ENCODE measurements around the gene PTPRCAP. TPM values are rescaled to one million over a fixed set of nuclear protein-coding genes. Genes with fewer than 3 reads are reported as not detected.
"Not testable (repeated sequence)": the region's sequence is repeated elsewhere in the genome, so short reads cannot be mapped to it uniquely, and the experiment has no call there.

Gene PTPRCAP, protein sequence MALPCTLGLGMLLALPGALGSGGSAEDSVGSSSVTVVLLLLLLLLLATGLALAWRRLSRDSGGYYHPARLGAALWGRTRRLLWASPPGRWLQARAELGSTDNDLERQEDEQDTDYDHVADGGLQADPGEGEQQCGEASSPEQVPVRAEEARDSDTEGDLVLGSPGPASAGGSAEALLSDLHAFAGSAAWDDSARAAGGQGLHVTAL
- 0.88 and 0.94 TPM in 2 replicates for total RNA-seq
- polyA plus RNA-seq (2012) = 0.62 TPM

DNA sequence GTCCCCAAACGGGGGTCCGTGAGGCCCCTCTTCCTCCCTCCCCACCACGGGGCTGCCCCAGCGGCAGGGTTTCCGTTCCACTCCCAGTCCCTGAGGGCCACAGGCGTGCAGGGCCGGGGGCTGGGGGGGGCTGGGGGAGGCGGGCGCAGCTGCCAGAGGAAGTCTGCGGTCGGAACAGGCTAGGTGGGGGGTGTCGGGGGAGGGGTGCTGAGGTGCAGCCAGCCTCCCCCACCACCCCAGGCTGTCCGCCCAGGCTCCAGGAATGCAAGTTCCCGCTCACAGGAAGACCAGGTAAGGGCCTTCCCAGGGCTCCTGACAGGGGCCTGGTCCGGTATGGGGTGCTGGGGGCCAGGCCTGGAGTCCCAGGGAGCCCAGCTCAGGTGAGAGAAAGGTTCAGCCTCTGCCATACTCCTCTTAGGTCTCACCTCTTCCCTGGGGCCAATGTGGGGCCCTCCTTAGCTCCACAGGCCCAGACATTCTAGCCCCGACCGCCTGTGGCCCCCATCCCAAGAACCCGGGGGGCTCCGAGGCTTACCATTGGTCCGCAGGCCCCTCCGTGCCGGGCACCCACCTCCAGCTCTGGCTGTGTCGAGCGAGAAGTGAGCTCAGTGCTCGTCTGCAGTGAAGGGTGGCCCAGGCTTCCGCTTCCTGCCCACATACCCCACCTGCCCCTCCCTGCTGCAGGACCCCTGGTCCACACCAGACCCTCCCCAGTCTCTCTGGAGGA, at the start of gene PTPRCAP:
PTPRCAP (minus strand) TSS at position 601 of the 727 bp plus-strand sequence; CDS start at position 538, 63 bp downstream.
- DNase-seq (ENCODE audit: low read depth) = no peak

DNA sequence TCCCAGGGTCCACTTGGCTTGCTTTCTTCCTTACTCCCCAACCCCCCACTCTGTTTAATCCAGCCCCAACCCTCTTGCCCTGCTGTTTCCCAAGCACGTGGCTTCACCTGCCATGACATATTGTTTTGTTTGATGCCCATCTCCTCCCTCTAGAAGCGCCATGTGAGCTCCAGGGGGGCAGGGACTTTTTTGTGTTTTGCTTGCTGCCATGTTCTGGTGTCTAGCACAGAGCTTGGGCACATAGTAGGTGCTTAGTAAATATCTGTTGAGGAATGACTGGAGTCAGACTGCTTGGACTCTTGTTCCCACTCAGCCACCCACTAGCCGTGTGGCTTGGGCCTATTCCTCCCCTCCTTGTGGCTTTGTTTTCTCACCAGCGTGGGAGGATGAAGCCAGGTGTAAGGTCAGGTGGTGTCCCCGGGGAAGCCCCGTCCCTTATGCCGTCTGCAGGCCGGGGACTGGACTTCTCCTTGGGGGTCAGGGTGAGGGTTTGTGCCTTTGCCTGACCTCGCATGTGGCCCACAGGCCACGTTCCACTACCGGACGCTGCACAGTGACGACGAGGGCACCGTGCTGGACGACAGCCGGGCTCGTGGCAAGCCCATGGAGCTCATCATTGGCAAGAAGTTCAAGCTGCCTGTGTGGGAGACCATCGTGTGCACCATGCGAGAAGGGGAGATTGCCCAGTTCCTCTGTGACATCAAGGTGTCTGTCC, 49.2 kb upstream of the PTPRCAP start:
- DNase-seq (ENCODE audit: low read depth) = no peak

DNA sequence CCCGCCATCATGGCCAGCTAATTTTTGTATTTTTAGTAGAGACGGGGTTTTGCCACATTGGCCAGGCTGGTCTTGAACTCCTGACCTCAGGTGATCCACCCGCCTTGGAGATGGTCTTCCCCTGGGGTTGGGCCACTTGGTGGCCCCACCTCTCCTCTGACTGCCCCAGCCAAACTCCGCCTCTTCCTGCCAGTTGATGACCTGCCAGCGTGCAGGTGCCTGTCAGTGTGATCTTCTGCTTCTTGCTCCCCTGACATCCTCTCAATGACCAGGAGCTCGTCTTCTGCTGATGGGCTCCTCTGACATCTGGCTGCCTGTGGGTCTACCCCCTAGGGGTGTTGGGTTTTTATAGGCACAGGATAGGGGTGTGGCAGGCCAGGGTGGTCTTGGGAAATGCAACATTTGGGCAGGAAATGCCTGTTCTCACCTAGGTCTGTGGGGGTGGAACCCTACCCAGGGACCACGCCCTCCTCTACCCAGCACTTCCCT, 48.4 kb upstream of the PTPRCAP start:
- not testable (repeated sequence) for DNase-seq (ENCODE audit: low read depth)

DNA sequence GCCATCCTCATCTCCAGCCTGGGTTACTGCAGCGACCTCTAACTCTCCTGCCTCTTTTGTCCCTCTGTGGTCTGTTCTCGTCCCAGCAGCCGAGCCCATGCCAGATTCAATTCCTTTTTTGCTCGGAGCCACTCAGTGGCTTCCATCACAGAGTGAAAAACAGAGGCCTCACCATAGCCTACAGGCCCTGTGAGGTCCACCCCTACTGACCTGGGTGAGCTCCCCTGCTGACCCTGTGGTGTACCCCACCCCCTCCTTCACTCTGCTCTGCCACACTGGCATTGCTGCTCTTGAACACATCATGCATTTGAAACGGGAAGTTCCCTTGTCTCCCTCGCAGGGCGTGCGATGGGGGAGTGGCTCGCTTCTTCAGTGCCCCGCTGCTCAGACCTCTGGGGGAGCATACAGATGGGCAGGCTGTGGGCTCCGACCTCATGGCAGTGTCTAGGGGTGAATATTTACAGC, 47.4 kb upstream of the PTPRCAP start:
- DNase-seq (ENCODE audit: low read depth) = no peak

DNA sequence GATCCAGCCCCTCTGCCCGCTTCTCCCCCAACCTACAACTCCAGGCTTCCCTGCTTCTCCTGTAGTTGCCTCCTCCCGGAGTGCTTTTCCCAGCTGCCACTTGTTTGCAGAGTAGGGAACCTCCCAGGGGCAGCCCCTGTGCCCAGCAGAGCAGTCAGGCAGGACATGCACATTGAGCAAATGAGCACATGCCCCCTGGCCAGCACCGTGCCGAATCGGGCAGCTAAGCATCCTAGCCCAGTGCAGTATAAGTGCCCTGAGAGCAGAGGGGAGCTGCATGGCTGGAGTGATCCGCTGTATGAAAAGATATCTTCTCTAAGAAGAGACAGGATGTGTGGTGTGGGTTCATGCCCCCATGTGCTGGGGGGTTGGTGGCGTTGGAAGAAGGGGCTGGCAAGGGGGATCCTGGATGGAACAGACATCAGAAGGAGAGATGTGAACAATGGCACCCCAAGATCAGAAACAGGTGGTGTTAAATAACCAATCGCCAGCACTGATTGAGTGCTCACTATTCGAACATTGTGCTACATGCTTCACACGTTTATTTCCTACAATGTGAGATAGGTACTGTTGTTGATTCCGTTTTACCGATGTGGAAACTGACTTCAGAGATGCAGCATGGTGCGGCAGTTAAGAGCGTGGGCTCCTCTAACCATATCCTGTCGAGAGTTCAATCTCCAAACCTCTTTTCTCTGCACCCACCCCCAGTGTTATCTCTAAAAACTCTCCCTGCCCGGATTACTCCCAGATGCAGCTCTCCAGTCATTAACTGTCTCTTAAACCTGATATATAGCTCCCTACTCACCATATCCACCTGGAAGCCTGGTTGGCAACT, 46.6 kb upstream of the PTPRCAP start:
- no peak for DNase-seq (ENCODE audit: low read depth)

DNA sequence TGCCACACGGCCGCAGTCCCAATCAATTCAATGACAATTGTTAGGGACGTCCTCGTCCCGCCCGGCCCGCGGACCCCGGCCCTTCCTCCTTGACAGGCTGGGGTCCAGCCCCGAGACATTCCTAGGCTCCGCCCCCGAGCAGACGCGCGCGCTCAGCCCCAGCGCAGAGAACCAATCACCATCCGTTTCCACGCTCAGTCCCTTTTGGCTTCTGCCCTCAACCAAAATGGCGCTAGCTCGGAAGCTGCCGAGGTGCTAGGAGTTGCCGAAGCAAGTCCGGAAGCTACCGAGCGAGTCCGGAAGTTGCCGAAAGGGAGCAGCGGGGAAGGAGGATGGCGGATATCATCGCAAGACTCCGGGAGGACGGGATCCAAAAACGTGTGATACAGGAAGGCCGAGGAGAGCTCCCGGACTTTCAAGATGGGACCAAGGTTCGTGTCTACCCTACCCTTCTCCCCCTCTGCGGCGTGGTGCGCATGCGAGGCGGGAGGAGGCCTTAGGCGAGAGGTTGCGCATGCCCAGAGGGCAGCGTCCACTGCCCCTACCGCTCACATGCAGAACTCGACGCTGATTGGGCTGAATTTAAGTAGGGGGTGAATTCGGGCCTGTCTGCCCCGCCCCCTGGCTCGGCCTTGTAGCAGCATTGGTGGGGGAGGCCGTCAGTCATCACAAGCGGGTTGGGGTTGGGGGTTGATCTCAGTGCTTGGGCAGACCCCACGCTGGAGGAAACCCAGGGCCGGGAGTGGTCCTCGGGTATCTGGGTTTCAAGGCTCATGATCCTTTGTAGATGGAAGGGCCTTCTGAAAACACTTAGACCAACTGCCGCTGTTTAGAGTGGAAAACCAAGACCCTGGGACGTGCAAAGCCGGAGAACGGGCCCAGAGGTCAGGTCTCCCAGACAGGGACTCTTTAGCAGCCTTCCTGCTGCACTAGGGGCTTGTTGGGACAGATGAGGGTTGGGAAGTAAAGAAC, 45.6 kb upstream of the PTPRCAP start, which contains the start of gene AIP:
AIP (plus strand) TSS at position 200 of the 972 bp plus-strand sequence; CDS start at position 333, 133 bp downstream.
- DNase-seq (ENCODE audit: low read depth) = peak; percentile 99

DNA sequence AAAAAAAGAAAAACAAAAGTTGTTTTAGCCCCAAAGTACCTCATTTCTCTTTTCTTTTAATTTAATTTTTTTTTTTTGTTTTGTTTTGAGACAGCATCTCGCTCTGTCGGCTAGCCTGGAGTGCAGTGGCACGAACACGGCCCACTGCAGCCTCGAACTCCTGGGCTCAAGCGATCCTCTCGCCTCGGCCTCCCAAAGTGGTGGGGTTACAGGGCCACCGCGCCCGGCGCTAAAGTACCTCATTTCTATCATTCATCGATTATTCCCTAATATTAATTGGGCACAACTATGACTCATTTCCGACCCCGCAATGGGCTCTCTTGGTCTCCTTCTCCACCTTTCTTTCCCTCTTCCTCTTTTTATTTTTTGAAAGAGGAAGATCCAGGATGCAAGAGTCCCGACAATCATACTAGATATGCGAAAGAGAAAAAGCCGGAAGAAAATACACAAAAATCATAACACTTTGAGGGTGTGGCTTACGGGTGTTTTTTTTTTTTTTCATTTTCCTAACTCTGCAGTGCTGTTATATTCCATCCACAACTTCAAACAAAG, 44.9 kb upstream of the PTPRCAP start:
- no peak for DNase-seq (ENCODE audit: low read depth)

DNA sequence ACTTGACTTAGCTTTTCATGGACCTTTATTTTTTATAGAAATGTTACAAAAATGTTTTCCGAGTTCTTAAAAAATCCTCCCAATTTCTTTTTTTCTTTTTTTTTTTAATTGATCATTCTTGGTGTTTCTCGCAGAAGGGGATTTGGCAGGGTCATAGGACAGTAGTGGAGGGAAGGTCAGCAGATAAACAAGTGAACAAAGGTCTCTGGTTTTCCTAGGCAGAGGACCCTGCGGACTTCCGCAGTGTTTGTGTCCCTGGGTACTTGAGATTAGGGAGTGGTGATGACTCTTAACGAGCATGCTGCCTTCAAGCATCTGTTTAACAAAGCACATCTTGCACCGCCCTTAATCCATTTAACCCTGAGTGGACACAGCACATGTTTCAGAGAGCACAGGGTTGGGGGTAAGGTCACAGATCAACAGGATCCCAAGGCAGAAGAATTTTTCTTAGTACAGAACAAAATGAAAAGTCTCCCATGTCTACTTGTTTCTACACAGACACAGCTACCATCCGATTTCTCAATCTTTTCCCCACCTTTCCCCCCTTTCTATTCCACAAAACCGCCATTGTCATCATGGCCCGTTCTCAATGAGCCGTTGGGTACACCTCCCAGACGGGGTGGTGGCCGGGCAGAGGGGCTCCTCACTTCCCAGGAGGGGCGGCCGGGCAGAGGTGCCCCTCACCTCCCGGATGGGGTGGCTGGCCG, 40.0 kb upstream of the PTPRCAP start:
- DNase-seq (ENCODE audit: low read depth) = not testable (repeated sequence)

DNA sequence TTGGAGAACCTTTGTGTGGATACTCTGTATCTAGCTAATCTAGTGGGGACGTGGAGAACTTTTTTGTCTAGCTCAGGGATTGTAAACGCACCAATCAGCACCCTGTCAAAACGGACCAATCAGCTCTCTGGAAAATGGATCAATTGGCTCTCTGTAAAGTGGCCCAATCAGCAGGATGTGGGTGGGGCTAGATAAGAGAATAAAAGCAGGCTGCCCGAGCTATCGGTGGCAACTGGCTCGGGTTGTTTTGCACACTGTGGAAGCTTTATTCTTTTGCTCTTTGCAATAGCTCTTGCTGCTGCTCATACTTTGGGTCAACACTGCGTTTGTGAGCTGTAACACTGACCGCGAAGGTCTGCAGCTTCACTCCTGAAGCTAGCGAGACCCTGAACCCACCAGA, 39.2 kb upstream of the PTPRCAP start:
- not testable (repeated sequence) for DNase-seq (ENCODE audit: low read depth)

DNA sequence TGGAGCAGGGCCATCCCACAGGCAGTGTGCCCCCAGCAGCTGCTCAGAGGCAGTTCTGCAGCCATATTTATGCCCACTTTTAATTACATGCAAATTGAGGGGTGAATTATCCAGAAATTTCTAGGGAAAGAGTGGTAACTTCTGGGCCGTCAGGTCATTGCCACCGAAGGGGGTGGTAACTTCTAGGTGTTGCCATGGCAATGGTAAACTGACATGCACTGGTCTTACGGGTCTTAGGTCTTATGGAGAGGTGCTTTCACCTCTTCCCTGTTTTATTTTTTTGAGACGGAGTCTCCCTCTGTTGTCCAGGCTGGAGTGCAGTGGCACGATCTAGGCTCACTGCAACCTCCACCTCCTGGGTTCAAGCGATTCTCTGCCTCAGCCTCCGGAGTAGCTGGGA, 35.4 kb upstream of the PTPRCAP start:
- no peak for DNase-seq (ENCODE audit: low read depth)

DNA sequence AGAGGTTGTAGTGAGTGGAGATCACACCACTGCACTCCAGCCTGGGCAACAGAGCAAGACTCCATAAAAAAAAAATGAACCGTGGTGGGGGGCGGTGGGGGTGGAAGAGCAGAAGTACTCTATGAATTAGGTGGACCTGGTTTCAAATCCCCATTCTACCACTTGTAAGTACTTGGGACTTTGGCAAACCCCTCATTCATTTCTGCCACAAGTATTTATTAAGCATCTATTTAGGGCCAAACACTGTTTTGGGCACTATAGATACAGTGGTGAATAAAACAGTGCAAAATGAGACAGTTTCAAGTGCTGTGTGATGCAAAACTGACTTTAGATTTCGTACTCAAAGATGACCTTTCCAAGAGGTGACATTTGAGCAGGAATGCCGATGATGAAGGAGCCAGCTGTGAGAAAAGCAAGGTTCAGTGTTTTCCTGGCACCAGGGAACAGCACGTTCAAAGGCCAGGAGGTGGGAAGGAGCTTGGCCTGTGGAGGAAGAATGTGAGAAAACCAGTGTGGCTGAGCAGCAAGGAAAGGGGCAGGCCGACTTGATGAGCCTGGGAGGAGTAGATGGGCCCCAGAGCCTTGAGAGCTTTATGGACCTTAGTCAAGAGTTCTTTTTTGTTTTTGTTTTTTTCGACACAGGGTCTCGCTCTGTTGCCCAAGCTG, 33.0 kb upstream of the PTPRCAP start:
- DNase-seq (ENCODE audit: low read depth) = no peak

DNA sequence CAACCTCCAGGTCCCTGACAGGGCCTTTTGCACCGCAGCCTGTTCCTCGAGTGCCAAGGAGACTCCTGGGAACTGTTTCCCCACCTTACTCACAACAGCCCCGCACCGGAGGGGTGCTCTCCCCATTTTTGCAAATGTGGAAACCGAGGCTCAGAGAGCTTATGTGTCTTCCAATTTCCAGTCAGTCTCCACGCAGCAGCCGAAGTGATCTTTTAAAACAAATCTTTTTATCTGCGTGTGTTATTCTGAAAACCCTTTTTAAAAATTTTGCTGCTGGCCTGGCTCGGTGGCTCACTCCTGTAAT, 32.0 kb upstream of the PTPRCAP start:
- no peak for DNase-seq (ENCODE audit: low read depth)

DNA sequence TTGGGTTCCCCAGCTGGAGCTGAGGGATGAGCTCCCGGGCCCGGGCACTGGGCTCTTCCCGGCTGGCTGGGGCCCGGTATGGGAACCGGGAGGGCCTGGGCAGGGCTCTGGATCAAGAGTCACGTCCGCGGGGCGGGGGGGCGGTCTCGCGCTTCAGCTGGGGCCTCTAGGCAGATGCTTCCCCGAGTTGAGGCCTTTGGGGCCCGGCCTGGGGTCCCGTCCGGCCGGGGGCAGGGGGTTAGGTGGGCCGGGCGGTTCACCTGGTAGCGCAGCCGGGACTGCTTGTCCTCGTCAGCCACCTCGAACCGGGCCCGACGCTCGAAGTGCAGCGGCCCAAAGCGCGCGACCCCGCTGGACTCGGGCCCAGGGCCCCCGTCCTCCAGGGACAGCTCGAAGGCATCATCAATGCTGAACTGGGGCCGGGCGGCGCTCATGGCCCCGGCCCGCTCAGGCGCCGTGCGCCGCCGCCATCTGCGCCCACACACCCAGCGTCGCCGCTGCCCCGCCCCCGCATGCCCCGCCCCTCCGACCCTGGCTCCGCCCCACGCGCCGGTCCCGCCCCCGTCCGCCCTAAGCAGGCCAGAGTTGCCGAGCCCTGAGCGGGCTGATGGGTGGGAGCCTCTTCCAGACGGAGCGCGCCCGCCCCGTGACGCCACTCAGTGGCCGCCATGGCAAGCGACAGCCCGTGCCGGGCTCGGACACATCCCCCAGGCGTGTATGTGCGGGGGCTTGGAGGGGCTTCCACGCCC, 31.5 kb upstream of the PTPRCAP start, which contains the start of gene TMEM134:
TMEM134 (minus strand) TSS at position 493 of the 749 bp plus-strand sequence; CDS start at position 434, 59 bp downstream.
- peak; percentile 93 for DNase-seq (ENCODE audit: low read depth)

DNA sequence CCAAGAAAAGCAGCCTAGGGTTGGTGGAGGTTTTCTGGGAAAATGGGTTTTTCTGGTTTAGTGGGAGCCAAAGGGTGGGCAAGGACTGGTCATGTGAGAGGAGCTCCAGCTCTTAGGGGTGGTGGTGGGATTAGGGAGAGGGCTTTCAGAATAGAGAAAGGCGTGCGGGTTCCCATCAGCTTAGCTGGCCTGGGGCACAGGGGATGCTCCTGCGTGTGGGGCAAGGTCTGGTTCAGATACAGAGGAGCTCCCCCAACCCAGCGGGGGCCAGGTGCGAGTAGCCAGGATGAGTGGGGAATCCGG, 30.9 kb upstream of the PTPRCAP start:
- DNase-seq (ENCODE audit: low read depth) = no peak

DNA sequence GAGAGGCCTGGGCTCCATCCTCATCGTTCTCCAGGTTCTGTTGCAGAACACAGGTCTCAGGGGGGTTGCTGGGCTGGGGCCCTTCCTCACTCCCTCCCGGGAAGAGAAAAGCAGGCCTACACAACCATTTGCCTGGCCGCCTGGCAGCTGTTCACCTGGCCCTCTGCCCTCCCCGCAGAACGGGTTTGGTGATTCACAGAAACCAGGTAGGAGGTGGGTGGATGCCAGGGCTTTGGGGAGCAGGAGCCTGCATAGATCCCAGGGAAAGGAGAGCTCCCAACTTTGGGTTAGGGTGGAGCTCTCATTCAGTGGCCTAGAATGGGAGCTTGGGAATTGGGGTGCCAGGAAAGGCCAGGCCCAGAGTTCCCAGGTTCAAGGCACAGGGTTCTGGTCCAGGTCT, 30.6 kb upstream of the PTPRCAP start:
- DNase-seq (ENCODE audit: low read depth) = peak; percentile 38

DNA sequence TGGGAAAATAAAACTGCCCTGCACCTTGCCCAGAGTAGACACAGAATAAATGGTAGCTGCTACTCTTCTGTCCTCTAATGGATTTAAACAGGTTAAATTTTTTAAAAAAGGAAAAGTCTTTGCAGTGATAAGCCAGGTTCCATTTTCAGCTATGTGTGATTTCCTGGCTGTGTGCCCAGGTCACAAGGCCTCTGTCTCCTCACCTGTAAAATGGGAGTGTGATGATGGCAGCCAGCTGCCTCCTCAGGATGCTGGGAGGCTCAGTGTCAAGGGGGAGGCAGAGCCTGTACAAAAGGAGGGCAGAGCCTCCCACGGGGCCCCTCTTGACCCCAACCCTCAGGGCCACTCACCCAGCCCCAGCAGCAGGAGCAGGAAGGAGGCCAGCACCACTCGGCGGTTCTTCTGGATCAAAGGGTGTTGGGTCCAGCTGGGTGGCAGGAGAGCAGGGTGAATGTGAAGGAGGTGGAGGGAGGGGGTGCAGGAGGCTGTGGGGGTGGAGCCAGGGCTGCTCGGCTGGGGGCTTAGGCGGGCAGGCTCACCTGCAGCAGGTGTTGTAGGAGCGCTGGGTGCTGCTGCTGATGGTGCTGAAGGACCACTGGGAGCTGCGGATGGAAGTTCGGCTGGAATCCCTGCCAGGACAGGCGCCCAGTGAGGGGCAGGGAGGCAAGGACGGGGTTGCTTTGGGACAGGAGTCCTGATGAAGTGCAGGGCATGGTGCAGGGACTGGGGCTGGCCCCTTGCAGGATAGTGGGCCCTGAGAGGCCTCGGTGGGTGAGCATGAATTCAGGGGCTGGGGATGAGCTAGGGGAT, 29.7 kb upstream of the PTPRCAP start:
- DNase-seq (ENCODE audit: low read depth) = no peak

DNA sequence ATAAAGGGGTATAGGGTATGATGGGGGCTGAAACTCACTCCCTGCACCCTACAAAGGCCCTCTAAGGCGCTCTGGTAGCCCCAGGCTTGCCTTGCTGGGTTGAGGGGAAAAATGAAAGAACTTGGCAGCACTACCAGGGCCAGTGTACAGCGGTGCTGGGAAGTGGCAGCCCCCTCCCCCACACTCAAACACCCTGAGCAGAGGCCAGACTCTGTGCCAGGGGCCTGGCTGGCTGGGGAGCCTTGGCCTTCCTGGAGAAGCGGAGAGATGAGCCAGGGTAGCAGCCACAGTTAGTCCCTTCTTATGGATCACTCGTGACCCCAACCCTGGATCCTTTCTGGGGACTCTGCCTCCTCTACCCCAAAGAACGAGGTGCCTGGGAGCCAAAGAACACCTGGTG, 28.9 kb upstream of the PTPRCAP start:
- DNase-seq (ENCODE audit: low read depth) = no peak

Measured in myocyte (in vitro differentiated cells).